Neuronal stem cell (in vitro differentiated cells): ENCODE data around the gene ITSN1.

Experiments used
- DNase-seq: peaks from one replicate; pipeline ENCODE4 v3.0.0-alpha.2; 2013; ENCODE audit warnings: low spot score
- H2AFZ ChIP-seq: one replicate; pipeline ENCODE4 v1.6.1; 2013; ENCODE audit warnings: mild to moderate bottlenecking, low read length, inconsistent platforms
- H2AK5ac ChIP-seq: 2 replicates; pipeline ENCODE4 v1.6.1; 2013; ENCODE audit warnings: low read depth, mild to moderate bottlenecking, inconsistent platforms, low read length, moderate library complexity, mixed read lengths
- H2BK120ac ChIP-seq: 2 replicates; pipeline ENCODE4 v1.6.1; 2013; ENCODE audit warnings: low read depth, mild to moderate bottlenecking, inconsistent platforms, low read length, moderate library complexity, mixed read lengths
- H2BK12ac ChIP-seq: one replicate; pipeline ENCODE4 v1.6.1; 2013; ENCODE audit warnings: low read length, inconsistent platforms
- H2BK15ac ChIP-seq: 2 replicates; pipeline ENCODE4 v1.6.1; 2013; ENCODE audit warnings: mild to moderate bottlenecking, low read length, inconsistent platforms, mixed read lengths
- H2BK5ac ChIP-seq: one replicate; pipeline ENCODE4 v1.6.1; 2013; ENCODE audit warnings: inconsistent platforms, mild to moderate bottlenecking, low read length, moderate library complexity
- H3K14ac ChIP-seq: one replicate; pipeline ENCODE4 v1.6.1; 2013; ENCODE audit warnings: low read length, inconsistent platforms
- H3K18ac ChIP-seq: 2 replicates; pipeline ENCODE4 v1.6.1; 2013; ENCODE audit warnings: low read length, inconsistent platforms
- H3K23ac ChIP-seq: 2 replicates; pipeline ENCODE4 v1.6.1; 2013; ENCODE audit warnings: low read depth, mild to moderate bottlenecking, mixed read lengths, low read length, inconsistent platforms; ENCODE audit not compliant: poor library complexity
- H3K27ac ChIP-seq: replicated peaks from 3 replicates; pipeline ENCODE4 v1.5.1; 2013; ENCODE audit warnings: low read length, inconsistent platforms
- H3K27me3 ChIP-seq, 3 experiments: 2 replicates each; pipeline ENCODE4 v1.6.1; 2013; ENCODE audit warnings: low read length in 3 of 3, mild to moderate bottlenecking in 2 of 3, inconsistent platforms in 1 of 3, low read depth in 1 of 3, mixed read lengths in 1 of 3, moderate library complexity in 1 of 3; ENCODE audit not compliant: control insufficient read depth in 3 of 3, insufficient read depth in 3 of 3
- H3K36me3 ChIP-seq, 2 donors: replicated peaks in 1 of 2; 2 replicates each; pipeline ENCODE4 v1.6.1; 2013; ENCODE audit warnings: low read length in 2 of 2; ENCODE audit not compliant: control insufficient read depth in 2 of 2, insufficient read depth in 2 of 2
- H3K4ac ChIP-seq: 2 replicates; pipeline ENCODE4 v1.6.1; 2013; ENCODE audit warnings: inconsistent platforms, mild to moderate bottlenecking, low read length, moderate library complexity
- H3K4me1 ChIP-seq, 2 donors: 1 replicate in 1 of 2; 2 replicates in 1 of 2; pipeline ENCODE4 v1.6.1; 2013; ENCODE audit warnings: low read length in 2 of 2, low read depth in 1 of 2; ENCODE audit not compliant: control insufficient read depth in 2 of 2, insufficient read depth in 1 of 2
- H3K4me2 ChIP-seq: one replicate; pipeline ENCODE4 v1.6.1; 2013; ENCODE audit warnings: mild to moderate bottlenecking, low read length, inconsistent platforms; ENCODE audit not compliant: insufficient read depth, poor library complexity, severe bottlenecking
- H3K4me3 ChIP-seq, 2 donors: 2 replicates each; pipeline ENCODE4 v1.5.1; 2013; ENCODE audit warnings: low read length in 2 of 2, mild to moderate bottlenecking in 2 of 2, inconsistent platforms in 1 of 2, moderate library complexity in 1 of 2
- H3K79me1 ChIP-seq: one replicate; pipeline ENCODE4 v1.6.1; 2013; ENCODE audit warnings: low read depth, mild to moderate bottlenecking, inconsistent platforms, low read length, moderate library complexity
- H3K9ac ChIP-seq: one replicate; pipeline ENCODE4 v1.6.1; 2013; ENCODE audit warnings: mild to moderate bottlenecking, low read depth, low read length, inconsistent platforms; ENCODE audit not compliant: poor library complexity
- H3K9me3 ChIP-seq, 2 donors: replicated peaks in 1 of 2; 2 replicates each; pipeline versions ENCODE3 to v1.6.1; 2013; ENCODE audit warnings: low read length in 2 of 2, mild to moderate bottlenecking in 2 of 2, inconsistent platforms in 1 of 2, low read depth in 1 of 2, mixed read lengths in 1 of 2, moderate library complexity in 1 of 2; ENCODE audit not compliant: control insufficient read depth in 2 of 2, insufficient read depth in 1 of 2
- H4K8ac ChIP-seq: one replicate; pipeline ENCODE4 v1.6.1; 2013; ENCODE audit warnings: low read depth, mild to moderate bottlenecking, inconsistent platforms, low read length, moderate library complexity
- H4K91ac ChIP-seq: one replicate; pipeline ENCODE4 v1.6.1; 2013; ENCODE audit warnings: low read length, low read depth, mild to moderate bottlenecking, inconsistent platforms; ENCODE audit not compliant: poor library complexity
- WGBS, 2 donors: extraction: QIAGEN DNeasy Blood & Tissue Kit; methylation state at CpG; one replicate each; pipeline ENCODE4 v1.1.7; 2013; ENCODE audit warnings: missing lambda C conversion rate in 2 of 2, mixed read lengths in 1 of 2; ENCODE audit not compliant: insufficient read length in 2 of 2, insufficient replicate concordance in 1 of 2; ENCODE audit errors: extremely low coverage in 2 of 2; 5-methylcytosine and 5-hydroxymethylcytosine counted together

Gene ITSN1

GRCh38 chr21:33848249-33848953 lies 206.1 kb downstream of the ITSN1 start:
- H2AK5ac ChIP-seq: no peak overlapping the region
- no peak overlapping the region for H2BK120ac ChIP-seq
- peaks cover 7 to 14% of the 10 kb centered on the region in 2 donors for H3K9me3 ChIP-seq
- H4K91ac ChIP-seq: no peak overlapping the region
- H4K8ac ChIP-seq: no peak overlapping the region
- H3K4me1 ChIP-seq: peaks cover 18 to 20% of the 10 kb centered on the region in 2 donors
- H3K4me3 ChIP-seq: no peak overlapping the region
- DNase-seq: no peak
- no peak overlapping the region for H3K14ac ChIP-seq
- peak overlapping the region; percentile 33 for H2BK5ac ChIP-seq
- no peak overlapping the region for H3K23ac ChIP-seq
- no peak overlapping the region for H2AFZ ChIP-seq
- no peak overlapping the region for H2BK12ac ChIP-seq
- 100% methylated on average over 2 of the region's 17 CpGs; no CpG with 5 or more reads in 1 of the 2 donors for WGBS, 2 donors
- no peak overlapping the region for H2BK15ac ChIP-seq
- H3K27me3 ChIP-seq: no peaks in the 10 kb centered on the region
- no peak overlapping the region for H3K4me2 ChIP-seq
- H3K36me3 ChIP-seq: no peaks in the 10 kb centered on the region
- H3K18ac ChIP-seq: peak overlapping the region; percentile 35
- H3K27ac ChIP-seq: no peak overlapping the region
- H3K79me1 ChIP-seq: no peaks in the 10 kb centered on the region
- no peak overlapping the region for H3K9ac ChIP-seq
- no peak overlapping the region for H3K4ac ChIP-seq

GRCh38 chr21:33849834-33850233 lies 207.5 kb downstream of the ITSN1 start:
- Histone ChIP-seq H3K23ac (no peak overlapping the region), H3K4me1 (peaks cover 4 to 9% of the 10 kb centered on the region in 2 donors), H3K4ac (no peak overlapping the region), H3K9me3 (peaks cover 7 to 14% of the 10 kb centered on the region in 2 donors), H4K8ac (no peak overlapping the region), H3K36me3 (no peaks in the 10 kb centered on the region), H3K14ac (no peak overlapping the region), H3K27me3 (no peaks in the 10 kb centered on the region), H3K79me1 (no peaks in the 10 kb centered on the region), H3K9ac (no peak overlapping the region), H3K27ac (no peak overlapping the region), H3K4me2 (no peak overlapping the region), H2AFZ (no peak overlapping the region), H3K4me3 (no peak overlapping the region), H4K91ac (no peak overlapping the region), H2BK15ac (no peak overlapping the region), H2BK120ac (no peak overlapping the region), H2AK5ac (no peak overlapping the region), H2BK12ac (no peak overlapping the region), H2BK5ac (no peak overlapping the region), H3K18ac (no peak overlapping the region)
- no peak for DNase-seq

GRCh38 chr21:33850401-33850800 lies 208.1 kb downstream of the ITSN1 start:
- Histone ChIP-seq H3K23ac (no peak overlapping the region), H2BK5ac (peak overlapping the region; percentile 11), H2BK12ac (peak overlapping the region; percentile 73), H3K27me3 (no peaks in the 10 kb centered on the region), H2AK5ac (peak overlapping the region; percentile 25), H4K8ac (no peak overlapping the region), H3K36me3 (no peaks in the 10 kb centered on the region), H3K9ac (no peak overlapping the region), H3K27ac (no peak overlapping the region), H3K9me3 (peaks cover 6 to 14% of the 10 kb centered on the region in 2 donors), H3K4me3 (no peak overlapping the region), H3K4ac (no peak overlapping the region), H3K4me2 (no peak overlapping the region), H3K4me1 (peaks cover 0 to 4% of the 10 kb centered on the region in 2 donors), H2BK15ac (no peak overlapping the region), H3K18ac (peak overlapping the region; percentile 52), H3K79me1 (no peaks in the 10 kb centered on the region), H4K91ac (peak overlapping the region; percentile 48), H2BK120ac (no peak overlapping the region), H2AFZ (no peak overlapping the region), H3K14ac (no peak overlapping the region)
- no peak for DNase-seq
- no CpG with 5 or more reads among the region's 11 CpGs for WGBS, 2 donors

- Histone ChIP-seq H3K23ac (peak overlapping the region; percentile 56), H2BK15ac (no peak overlapping the region), H2BK120ac (no peak overlapping the region), H3K4me2 (no peak overlapping the region), H3K9me3 (peaks cover 2 to 11% of the 10 kb centered on the region in 2 donors), H2AK5ac (peak overlapping the region; percentile 29), H3K14ac (peak overlapping the region; percentile 9), H3K27ac (no peak overlapping the region), H3K4me1 (no peaks in the 10 kb centered on the region), H4K8ac (no peak overlapping the region), H4K91ac (no peak overlapping the region), H3K36me3 (no peaks in the 10 kb centered on the region), H2AFZ (no peak overlapping the region), H3K18ac (peak overlapping the region; percentile 74), H3K4ac (no peak overlapping the region), H3K79me1 (no peaks in the 10 kb centered on the region), H2BK5ac (peak overlapping the region; percentile 11), H3K27me3 (no peaks in the 10 kb centered on the region), H2BK12ac (no peak overlapping the region), H3K4me3 (no peak overlapping the region), H3K9ac (no peak overlapping the region)
- DNase-seq: no peak
- WGBS, 2 donors: no CpG with 5 or more reads among the region's 9 CpGs
Observed at GRCh38 chr21:33850985-33851384, 208.7 kb downstream of the ITSN1 start.
